ENCODE measurements around the gene NTM.

The NTM gene

DNA sequence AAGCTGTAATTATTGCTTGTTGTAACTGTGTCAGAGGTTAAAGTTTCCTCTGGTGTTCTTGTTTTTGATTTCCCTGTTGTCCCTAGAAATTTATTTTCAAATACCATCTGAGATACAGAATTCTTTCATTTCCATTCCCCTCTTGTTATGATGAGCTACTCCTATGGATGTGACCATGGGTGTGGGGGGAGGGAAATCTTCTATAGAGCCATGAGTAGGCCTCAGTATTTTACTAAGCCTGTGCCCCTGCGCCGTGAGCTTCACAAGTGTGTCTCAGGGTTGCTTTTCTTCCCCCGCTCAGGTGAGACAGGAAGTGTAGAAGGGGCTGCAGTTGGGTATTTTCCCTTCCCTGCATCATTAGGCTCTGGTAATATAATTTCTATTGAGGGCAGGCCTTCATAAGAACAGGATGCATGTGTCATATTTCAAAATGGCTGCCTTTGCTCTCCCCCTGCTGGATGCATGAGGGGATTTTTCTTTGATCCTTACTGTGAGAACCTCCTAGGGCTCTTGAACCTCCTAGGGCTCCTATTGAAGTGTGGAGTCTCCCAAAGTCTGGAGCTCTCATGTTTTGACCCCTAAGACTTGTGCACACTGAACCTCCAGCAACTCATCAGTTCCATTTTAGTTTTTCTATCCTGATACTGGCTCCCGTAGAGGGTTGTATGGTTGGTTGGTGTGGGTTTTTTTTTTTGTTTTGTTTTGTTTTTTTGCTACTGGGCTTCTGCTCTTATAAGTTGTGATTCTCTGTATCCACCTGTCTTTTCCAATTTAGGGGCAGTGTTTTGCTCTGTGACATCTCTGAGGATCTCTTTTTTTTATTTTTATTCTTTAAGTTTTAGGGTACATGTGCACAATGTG is 658.2 kb downstream of the NTM start:
- Histone ChIP-seq H3K36me3 (no peaks in the 10 kb centered on the region), H3K4me3 (ENCODE audit: low read depth, low read length) (no peak overlapping the region), H3K9me3 (no peaks in the 10 kb centered on the region), H3K27me3 (no peaks in the 10 kb centered on the region), H3K4me1 (no peaks in the 10 kb centered on the region)
- TF ChIP-seq, protein P1, sequence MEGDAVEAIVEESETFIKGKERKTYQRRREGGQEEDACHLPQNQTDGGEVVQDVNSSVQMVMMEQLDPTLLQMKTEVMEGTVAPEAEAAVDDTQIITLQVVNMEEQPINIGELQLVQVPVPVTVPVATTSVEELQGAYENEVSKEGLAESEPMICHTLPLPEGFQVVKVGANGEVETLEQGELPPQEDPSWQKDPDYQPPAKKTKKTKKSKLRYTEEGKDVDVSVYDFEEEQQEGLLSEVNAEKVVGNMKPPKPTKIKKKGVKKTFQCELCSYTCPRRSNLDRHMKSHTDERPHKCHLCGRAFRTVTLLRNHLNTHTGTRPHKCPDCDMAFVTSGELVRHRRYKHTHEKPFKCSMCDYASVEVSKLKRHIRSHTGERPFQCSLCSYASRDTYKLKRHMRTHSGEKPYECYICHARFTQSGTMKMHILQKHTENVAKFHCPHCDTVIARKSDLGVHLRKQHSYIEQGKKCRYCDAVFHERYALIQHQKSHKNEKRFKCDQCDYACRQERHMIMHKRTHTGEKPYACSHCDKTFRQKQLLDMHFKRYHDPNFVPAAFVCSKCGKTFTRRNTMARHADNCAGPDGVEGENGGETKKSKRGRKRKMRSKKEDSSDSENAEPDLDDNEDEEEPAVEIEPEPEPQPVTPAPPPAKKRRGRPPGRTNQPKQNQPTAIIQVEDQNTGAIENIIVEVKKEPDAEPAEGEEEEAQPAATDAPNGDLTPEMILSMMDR (IDR thresholded peaks at IDR 0.05; ENCODE audit: low read depth, low read length): 0 out of 2 replicates have a peak, but pooled peaks have one; percentile 8
- DNase-seq: no peak

DNA sequence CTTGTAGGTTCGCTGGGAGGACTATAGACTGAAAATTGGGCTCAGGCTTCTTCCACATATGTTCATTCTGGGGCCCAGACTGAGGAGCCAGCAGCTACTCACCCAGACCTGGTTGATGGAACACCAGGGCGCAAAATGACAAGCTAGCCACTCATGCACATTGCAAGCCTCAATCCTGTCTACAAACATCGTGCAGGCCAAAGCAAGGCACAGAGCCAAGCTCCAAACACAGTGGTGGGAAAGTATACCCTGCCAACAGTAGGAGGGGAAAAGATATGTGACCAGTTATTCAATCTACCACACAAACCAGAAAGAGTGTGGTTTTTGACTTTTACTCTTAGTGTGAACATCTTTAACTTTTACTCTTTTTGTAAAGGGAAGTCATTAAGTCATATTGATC is 660.5 kb downstream of the NTM start:
- no peak for DNase-seq
- no peaks in the 10 kb centered on the region for H3K27me3 ChIP-seq
- TF ChIP-seq, protein P1 (IDR thresholded peaks at IDR 0.05; ENCODE audit: low read depth, low read length): no peak
- no peaks in the 10 kb centered on the region for H3K4me1 ChIP-seq
- no peak overlapping the region for H3K4me3 ChIP-seq (ENCODE audit: low read depth, low read length)
- no peaks in the 10 kb centered on the region for H3K36me3 ChIP-seq
- H3K9me3 ChIP-seq: no peaks in the 10 kb centered on the region

DNA sequence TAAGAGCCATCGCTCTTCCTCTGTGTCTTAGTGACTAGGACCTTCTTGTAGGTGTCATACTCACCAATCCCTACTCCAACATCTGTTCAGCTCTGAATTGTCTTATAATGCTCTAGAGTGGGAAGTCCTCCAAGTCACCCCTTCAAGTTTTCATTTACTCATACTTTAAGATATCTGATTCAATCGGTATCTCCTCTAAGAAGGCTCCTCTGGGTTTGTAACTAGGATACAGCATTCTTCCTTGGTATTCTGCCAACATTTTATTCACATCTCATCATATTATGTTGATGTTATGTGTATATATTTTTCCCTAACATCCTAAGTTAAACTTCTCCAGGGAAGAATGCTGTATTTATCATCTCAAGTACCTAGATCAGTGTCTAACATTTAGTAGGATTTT is 662.1 kb downstream of the NTM start:
- TF ChIP-seq, protein P1 (IDR thresholded peaks at IDR 0.05; ENCODE audit: low read depth, low read length): no peak
- H3K4me3 ChIP-seq (ENCODE audit: low read depth, low read length): no peak overlapping the region

DNA sequence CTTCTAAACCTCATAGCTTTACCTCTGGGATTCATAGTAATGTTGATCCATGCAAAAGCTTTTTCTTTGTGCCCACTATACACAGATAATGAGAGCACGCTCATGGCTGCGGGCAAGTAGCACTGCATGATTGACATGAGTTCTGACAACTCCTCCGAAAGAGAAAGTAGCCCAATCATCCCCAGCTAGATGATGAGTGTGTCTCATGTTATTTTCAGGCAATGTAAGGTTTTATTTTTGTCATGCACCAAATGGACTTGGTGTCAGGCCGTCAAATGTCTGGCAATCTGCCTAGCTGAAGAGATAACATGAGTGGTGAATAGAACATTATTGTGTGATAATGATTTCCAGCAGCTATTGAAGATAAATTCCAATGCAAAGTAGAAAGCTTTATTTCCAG is 662.6 kb downstream of the NTM start:
- Histone ChIP-seq H3K4me3 (ENCODE audit: low read depth, low read length) (no peak overlapping the region), H3K36me3 (no peaks in the 10 kb centered on the region), H3K27me3 (no peaks in the 10 kb centered on the region), H3K4me1 (no peaks in the 10 kb centered on the region), H3K9me3 (no peaks in the 10 kb centered on the region)
- DNase-seq: no peak
- TF ChIP-seq, protein P1 (IDR thresholded peaks at IDR 0.05; ENCODE audit: low read depth, low read length): no peak

More for the DNA sequence above, 662.1 kb downstream of the NTM start:
- DNase-seq: no peak
- no peaks in the 10 kb centered on the region for H3K4me1 ChIP-seq
- H3K27me3 ChIP-seq: no peaks in the 10 kb centered on the region
- no peaks in the 10 kb centered on the region for H3K9me3 ChIP-seq
- no peaks in the 10 kb centered on the region for H3K36me3 ChIP-seq

DNA sequence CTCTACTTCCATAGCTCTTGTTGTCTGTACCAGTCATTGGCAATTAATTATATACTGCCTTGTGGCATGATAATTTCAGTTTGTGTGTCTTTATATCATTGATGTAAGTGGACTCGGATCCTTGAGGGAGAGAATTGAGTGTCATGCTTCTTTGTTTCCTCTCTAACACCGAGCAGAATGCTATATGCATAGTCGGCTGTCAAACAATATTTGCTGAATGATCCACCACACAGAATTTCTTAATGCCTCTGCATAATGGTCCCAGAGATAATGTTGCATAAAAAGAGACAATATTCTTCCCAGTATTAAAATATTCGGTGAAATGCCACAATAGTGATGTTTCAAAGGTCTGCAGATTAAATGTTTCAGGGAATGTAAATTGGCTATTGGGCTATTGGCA is 664.8 kb downstream of the NTM start:
- Histone ChIP-seq H3K4me3 (ENCODE audit: low read depth, low read length) (no peak overlapping the region), H3K9me3 (no peaks in the 10 kb centered on the region), H3K36me3 (no peaks in the 10 kb centered on the region), H3K4me1 (no peaks in the 10 kb centered on the region), H3K27me3 (no peaks in the 10 kb centered on the region)
- TF ChIP-seq, protein P1 (IDR thresholded peaks at IDR 0.05; ENCODE audit: low read depth, low read length): no peak
- DNase-seq: no peak

DNA sequence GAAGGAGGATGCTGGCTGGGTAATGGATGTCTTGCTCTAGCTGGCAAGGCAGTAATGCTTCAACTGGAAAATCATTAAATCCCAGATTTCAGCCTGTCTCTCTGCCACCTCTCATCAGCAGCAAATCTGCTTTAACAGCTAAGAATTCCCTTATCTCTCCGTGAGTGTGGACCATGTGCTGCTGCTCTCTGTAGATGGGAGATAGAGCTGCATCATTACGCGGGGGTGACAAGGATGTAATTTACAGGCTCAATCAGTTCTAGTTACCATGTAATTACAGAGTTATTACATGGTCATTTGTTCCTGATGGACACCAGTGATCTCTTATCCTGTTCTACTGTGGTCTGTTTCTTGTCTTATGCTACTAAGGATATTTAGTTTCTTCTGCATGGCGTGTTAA is 665.4 kb downstream of the NTM start:
- Histone ChIP-seq H3K9me3 (no peaks in the 10 kb centered on the region; the same call in 1 of the 2 replicates), H3K4me3 (ENCODE audit: low read depth, low read length) (no peak overlapping the region), H3K36me3 (no peaks in the 10 kb centered on the region), H3K4me1 (no peaks in the 10 kb centered on the region), H3K27me3 (no peaks in the 10 kb centered on the region)
- TF ChIP-seq, protein P1 (IDR thresholded peaks at IDR 0.05; ENCODE audit: low read depth, low read length): no peak
- no peak for DNase-seq

All from BE2C (cell line).